ENCODE data around the gene SLC39A5.

SLC39A5 gene

DNA sequence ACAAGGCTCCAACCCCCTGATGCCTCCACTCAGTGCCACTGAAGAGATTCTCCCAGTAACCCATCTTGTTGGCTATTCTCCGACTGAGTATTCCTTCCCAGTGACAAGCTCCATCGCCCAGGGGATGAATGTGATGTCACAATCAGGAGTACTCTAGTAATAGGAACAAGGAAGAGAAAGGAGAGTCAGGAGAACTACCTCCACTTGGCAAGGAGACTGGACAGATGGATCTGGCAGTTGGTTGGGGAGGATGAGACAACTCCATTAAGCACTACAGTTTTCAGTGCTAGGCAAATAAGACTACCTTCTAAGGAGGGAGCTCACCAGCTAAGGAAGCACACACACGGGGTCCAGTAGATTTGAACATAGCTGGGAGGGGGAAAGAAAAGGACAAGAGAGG is 13.4 kb upstream of the SLC39A5 start:
- no peak for DNase-seq

GRCh38 chr12:56219840-56220239 is 10.0 kb upstream of the SLC39A5 start:
- DNase-seq: no peak

- DNase-seq: no peak
Measured at GRCh38 chr12:56220611-56221231, 9.1 kb upstream of the SLC39A5 start.

- DNase-seq: no peak
Measured at GRCh38 chr12:56221232-56221756, 8.6 kb upstream of the SLC39A5 start.

GRCh38 chr12:56221757-56222530 is 7.9 kb upstream of the SLC39A5 start, which contains the start of gene RNF41:
Gene RNF41, minus strand, starts transcription at chr12:56221922. Its CDS starts 7,875 bp downstream, at chr12:56214047.
- DNase-seq: peak; percentile 90 to 91

DNA sequence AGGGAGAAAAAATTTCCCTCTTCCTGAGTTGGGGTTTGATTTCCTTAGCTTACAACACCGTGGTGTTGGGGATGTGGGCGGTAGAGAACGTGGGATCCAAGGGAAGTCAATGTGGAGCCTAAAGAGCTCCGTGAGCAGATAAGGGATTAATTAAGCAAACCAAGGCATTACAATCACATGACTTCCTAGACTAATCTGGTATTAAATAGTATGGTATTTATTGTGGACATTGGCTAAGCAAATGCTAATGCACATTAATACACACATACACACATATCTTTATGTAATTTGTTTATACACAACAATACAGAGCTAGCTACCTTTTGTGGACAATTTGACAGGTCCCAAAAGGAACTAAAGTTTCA is 7.3 kb upstream of the SLC39A5 start:
- no peak for DNase-seq

DNA sequence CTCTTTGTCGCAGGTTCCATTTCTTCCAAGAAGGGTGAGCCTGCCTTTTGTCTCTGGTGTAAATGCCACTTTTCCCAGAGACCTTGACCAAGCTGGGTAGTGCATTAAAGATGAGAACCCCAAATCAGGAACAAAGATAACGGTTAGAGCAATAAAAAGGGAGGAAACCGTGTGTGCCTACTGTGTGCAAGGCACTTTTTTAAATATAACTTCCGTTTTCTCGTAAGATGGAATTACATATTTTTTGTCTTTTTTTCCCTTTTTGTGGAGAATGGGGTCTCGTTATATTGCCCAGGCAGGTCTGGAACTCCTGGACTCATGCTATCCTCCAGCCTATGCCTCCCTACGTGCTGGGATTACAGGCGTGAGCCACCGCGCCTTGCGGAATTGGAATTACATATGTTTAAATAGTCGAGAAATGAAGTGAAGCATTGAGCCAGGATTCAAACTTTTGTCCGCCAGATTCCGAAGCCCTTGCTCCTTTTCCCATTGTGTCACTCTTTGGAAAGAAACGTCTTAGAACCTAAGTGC is 6.2 kb upstream of the SLC39A5 start:
- no peak for DNase-seq

DNA sequence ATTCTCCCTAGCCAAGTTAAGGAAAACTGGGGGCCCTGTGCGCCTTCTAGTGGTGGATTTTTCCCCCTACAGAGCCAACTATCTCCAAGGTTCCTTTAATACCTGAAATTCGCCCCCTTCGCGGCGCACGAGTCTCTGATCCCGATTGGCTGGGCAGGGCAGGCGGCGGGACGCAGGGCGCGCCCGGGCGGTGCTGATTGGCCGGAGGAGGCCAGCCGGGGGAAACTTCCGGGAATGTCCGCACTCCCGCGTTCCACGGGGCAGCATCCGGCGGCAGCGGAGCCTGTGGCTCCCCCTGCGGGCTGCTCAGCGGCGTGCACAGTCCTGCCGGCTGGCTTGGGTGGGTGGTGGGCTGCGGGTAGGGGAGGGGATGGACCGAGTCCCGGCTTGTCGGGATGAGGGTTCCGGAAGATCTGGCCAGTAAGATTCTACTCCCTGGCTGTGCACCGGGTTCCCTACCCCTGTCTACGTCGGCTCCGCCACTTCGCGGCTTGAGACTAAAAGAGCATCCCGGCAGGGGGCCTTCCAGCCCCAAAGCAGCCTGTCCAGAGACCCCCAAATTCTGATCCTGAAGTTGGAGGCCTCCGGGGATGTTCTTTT is 5.6 kb upstream of the SLC39A5 start, which contains the start of gene NABP2:
NABP2 (plus strand) TSS at position 241 of the 600 bp plus-strand sequence. CDS start 515 bp downstream, outside the sequence.
- DNase-seq: peak; percentile 95 to 97

- DNase-seq: no peak
Measured at GRCh38 chr12:56224954-56225353, 4.9 kb upstream of the SLC39A5 start.

GRCh38 chr12:56229082-56229481 is 769 bp upstream of the SLC39A5 start:
- DNase-seq: no peak

DNA sequence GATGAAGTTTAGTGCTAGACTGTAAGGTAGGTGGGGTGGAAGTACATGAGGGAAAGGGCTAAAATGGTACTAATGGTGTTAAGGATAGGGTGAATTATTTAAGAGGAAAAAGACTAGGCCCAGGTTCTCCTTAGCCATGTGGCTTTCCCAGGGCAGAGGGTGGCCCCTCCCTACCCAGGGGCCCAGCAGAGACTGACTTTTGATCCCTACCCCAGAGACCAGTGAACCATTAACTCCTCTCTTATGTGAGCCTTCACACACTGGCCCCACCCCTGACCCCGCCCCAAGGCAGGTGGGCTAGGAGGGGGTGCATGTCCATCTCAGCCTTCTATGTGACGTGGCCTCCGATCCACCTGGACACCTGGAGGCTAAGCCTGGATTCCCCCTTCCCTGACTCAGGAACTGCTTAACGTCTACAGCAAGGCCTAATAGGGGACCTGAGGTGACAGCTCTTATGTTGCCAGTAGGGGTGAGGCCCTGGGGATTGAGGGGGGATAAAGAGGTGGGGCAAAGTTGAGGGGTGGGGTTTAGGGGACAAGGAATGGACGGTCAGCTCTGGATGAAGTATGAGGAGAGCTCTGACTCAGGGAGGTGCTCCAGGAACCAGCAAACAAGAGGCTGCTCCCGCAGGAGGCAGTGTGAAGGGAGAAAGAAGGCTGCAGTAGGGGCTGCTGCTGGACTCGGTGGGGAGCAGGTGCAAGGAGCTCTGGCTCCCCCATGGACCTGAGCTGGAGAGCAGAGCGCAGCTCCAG is 757 bp downstream of the SLC39A5 start:
- no peak for DNase-seq

DNA sequence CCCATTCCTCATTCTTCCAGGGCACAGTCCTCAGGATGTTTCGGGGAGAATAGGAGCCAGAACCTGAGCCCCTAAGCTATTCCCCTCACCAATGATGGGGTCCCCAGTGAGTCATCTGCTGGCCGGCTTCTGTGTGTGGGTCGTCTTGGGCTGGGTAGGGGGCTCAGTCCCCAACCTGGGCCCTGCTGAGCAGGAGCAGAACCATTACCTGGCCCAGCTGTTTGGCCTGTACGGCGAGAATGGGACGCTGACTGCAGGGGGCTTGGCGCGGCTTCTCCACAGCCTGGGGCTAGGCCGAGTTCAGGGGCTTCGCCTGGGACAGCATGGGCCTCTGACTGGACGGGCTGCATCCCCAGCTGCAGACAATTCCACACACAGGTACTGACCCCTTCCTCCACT is 1.3 kb downstream of the SLC39A5 start:
- no peak for DNase-seq

GRCh38 chr12:56234746-56235436 is 5.0 kb downstream of the SLC39A5 start:
- no peak for DNase-seq

DNA sequence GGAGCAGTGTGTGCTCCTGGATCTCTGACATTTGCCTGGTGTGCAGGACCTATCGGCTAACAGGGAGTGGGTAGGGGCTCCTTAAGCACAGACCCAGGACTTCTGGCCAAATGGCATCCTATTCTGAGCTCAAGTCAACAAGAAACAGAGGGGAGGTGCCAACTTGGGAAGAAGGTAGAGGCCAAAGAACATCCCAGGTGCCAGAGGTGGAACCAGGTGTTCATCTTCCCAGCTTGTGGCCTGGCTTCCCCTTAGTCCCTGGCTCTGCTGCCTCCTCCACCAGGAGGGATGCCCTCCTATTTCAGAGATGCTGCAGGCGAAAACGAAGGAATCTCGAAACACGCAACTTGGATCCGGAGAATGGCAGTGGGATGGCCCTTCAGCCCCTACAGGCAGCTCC is 6.2 kb downstream of the SLC39A5 start:
- no peak for DNase-seq

DNA sequence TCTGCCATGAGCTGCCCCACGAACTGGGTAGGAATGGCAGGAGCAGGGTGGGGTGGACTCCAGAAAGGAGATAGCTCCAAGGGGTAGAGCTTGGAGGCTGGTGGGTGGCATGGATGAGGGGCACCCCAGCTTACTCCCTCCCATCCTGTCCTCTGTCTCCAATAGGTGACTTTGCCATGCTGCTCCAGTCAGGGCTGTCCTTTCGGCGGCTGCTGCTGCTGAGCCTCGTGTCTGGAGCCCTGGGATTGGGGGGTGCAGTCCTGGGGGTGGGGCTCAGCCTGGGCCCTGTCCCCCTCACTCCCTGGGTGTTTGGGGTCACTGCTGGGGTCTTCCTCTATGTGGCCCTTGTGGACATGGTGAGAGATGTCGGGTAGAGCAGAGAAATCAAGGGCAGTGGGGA is 7.1 kb downstream of the SLC39A5 start:
- no peak for DNase-seq

DNA sequence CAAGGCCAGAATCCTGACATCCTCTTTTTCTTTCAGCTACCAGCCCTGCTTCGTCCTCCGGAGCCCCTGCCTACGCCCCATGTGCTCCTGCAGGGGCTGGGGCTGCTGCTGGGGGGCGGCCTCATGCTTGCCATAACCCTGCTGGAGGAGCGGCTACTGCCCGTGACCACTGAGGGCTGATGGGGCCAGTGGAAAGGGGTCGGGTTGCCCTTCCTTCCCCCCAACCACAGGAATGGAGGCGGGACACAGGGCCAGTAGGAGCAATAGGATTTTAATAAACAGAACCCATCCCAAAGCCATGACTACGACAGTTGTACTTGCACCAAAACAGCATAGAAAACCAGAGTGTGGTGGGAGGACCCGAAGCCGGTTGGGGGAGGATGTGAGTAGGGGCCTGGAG is 7.7 kb downstream of the SLC39A5 start:
- DNase-seq: no peak

GRCh38 chr12:56241424-56242303 is 11.8 kb downstream of the SLC39A5 start:
- DNase-seq: no peak

- DNase-seq: no peak
Measured at GRCh38 chr12:56242986-56243385, 13.1 kb downstream of the SLC39A5 start.

DNA sequence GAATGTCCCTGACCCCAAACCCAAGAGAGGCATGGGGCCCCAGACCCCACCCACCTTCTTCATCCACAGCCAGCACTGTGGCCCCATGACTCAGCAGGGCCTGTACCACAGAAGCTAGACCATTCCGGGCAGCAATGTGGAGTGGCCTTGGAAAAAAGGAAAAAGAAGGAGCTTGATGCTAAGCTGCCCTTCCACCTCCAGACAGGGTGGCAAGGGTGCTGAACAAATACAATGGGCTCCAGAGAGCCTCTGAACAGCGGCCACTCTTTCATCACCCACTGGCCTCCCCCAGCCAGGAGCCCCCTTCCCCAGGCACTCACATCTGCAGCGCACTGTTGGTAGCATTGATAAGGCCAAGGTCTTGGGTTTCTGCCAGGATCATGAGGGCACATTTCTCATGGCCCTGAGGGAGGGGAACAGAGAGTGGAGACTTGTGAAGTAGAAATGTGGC is 13.9 kb downstream of the SLC39A5 start:
- no peak for DNase-seq

- no peak for DNase-seq
Measured at GRCh38 chr12:56244494-56244893, 14.6 kb downstream of the SLC39A5 start.

- DNase-seq: no peak
Measured at GRCh38 chr12:56247923-56248322, 18.1 kb downstream of the SLC39A5 start.

Data from NCI-H1930 (cell line).